GM23338 (cell line): Measurements from ENCODE around the gene BRD7.

ENCODE experiments used
- CTCF ChIP-seq, 2 experiments: fragments of 200-600 bp in 1 of 2; sonication (generic) in 1 of 2; conservative IDR thresholded peaks; 2 replicates each; pipeline versions ENCODE4 v1.5.1 to v1.6.1; 2016 to 2017; ENCODE audit warnings: antibody characterized with exemption in 2 of 2, low read depth in 2 of 2, mild to moderate bottlenecking in 2 of 2, moderate library complexity in 1 of 2
- EZH2 ChIP-seq: fragments of 200-600 bp; sonication (generic); IDR thresholded peaks from one replicate; pipeline ENCODE4 v1.8.0; 2017; ENCODE audit warnings: antibody characterized with exemption, mild to moderate bottlenecking, low read depth; ENCODE audit not compliant: unreplicated experiment
- POLR2AphosphoS5 ChIP-seq: IDR thresholded peaks from 2 replicates; pipeline ENCODE4 v1.6.1; 2016; ENCODE audit warnings: antibody characterized with exemption, low read depth

DNA sequence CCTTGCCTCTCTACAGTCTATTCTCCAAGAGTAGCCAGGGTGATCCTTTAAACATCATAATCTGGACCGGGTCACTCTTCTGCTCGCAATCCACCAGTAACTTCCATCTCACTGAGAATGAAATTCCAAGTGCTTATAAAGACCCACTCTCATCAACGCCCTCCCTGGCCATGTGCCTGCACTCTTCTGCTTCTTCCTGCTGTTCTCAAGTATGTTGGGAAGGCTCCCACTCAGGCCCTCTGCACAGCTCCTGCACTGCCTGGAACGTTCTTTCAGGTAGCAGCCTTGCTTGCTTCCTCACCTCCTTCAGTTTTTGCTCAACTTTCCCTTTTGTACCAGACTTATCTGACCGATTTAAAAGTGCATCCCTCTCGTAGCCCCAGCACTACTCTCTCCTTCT, 44.4 kb downstream of the BRD7 start:
- no peak for TF ChIP-seq POLR2AphosphoS5
- TF ChIP-seq EZH2: no peak
- no peak for TF ChIP-seq CTCF (conservative IDR thresholded peaks at IDR 0.05; ENCODE audit: low read depth in 2 of 2)
